AG04449 (cell line): ENCODE measurements around the gene LIMK2.
"Not testable (repeated sequence)": the region's sequence is repeated elsewhere in the genome, so short reads cannot be mapped to it uniquely, and the experiment has no call there.

Source experiments
- CTCF ChIA-PET: fragments of 350-600 bp; formaldehyde crosslinking; extraction: SDS; loops from one replicate; lab custom pipeline; 2021; ENCODE audit warnings: antibody characterized with exemption; lab: Yijun Ruan, JAX
- POLR2A ChIA-PET: fragments of 400-600, 350-600 bp; formaldehyde crosslinking; extraction: SDS; loops from one replicate; lab custom pipeline; 2020; ENCODE audit warnings: antibody characterized with exemption, inconsistent platforms; lab: Yijun Ruan, JAX
- DNase-seq: peaks from one replicate; pipeline ENCODE4 v3.0.0-alpha.2; 2010; ENCODE audit warnings: low read depth, low spot score
- H3K4me3 ChIP-seq: 2 replicates; pipeline ENCODE4 v1.5.1; 2011; ENCODE audit warnings: low read depth, mild to moderate bottlenecking, control low read depth, low read length
- CTCF ChIP-seq: IDR thresholded peaks from one replicate; pipeline ENCODE4 v1.5.1; 2011; ENCODE audit warnings: mild to moderate bottlenecking, moderate library complexity, low read length, control low read depth, inconsistent platforms; ENCODE audit not compliant: insufficient read depth; ENCODE audit errors: missing control alignments

The LIMK2 gene

GRCh38 chr22:31305194-31305593 is 93.1 kb downstream of the LIMK2 start:
- no peak overlapping the region for H3K4me3 ChIP-seq
- no peak for TF ChIP-seq CTCF
- DNase-seq, result no peak
- CTCF ChIA-PET, result no interaction called here
- POLR2A ChIA-PET, result interaction anchor here (0.6 kb wide), 1 partner anchor 116 kb away, joined by 3 read pairs; no protein-coding TSS in a partner anchor

- POLR2A ChIA-PET, result no interaction called here
- TF ChIP-seq CTCF, result no peak
- CTCF ChIA-PET, result interaction anchor here (1.2 to 11.3 kb wide), 3 partner anchors 9 to 12 kb away, joined by 3 to 262 read pairs (median 6); partner anchors contain the start of gene PIK3IP1
- DNase-seq, result no peak
- no peak overlapping the region for H3K4me3 ChIP-seq
These were observed 96.1 kb downstream of the LIMK2 start for GRCh38 chr22:31308181-31308580.

- POLR2A ChIA-PET, result interaction anchor here (0.5 to 1.0 kb wide), 2 partner anchors 65 to 129 kb away, joined by 3 to 4 read pairs; no protein-coding TSS in a partner anchor
- no peak for DNase-seq
These were observed 101.5 kb downstream of the LIMK2 start for GRCh38 chr22:31313366-31314147.

GRCh38 chr22:31314220-31314619 is 102.1 kb downstream of the LIMK2 start:
- ChIA-PET CTCF (interaction anchor here (0.7 to 11.3 kb wide), 21 partner anchors 8 to 227 kb away, joined by 3 to 262 read pairs (median 5); partner anchors contain the start of genes LIMK2 and PIK3IP1), POLR2A (interaction anchor here (0.5 kb wide), 1 partner anchor 129 kb away, joined by 3 read pairs; no protein-coding TSS in a partner anchor)
- DNase-seq, H3K4me3 ChIP-seq: not testable (repeated sequence)

More at GRCh38 chr22:31313366-31314147, 101.5 kb downstream of the LIMK2 start:
- H3K4me3 ChIP-seq, result no peak overlapping the region
- TF ChIP-seq CTCF, result peak; percentile 73
- CTCF ChIA-PET, result interaction anchor here (0.7 to 11.3 kb wide), 36 partner anchors 8 to 233 kb away, joined by 3 to 262 read pairs (median 4); partner anchors contain the start of genes LIMK2, PIK3IP1 and SMTN

- CTCF ChIA-PET, result interaction anchor here (1.9 kb wide), 1 partner anchor 8 kb away, joined by 20 read pairs; no protein-coding TSS in a partner anchor
- no peak for DNase-seq
- POLR2A ChIA-PET, result no interaction called here
- no peak for TF ChIP-seq CTCF
- H3K4me3 ChIP-seq, result no peak overlapping the region
These were observed 109.3 kb downstream of the LIMK2 start for GRCh38 chr22:31321421-31321820.

GRCh38 chr22:31323578-31324550 is 111.8 kb downstream of the LIMK2 start:
- no peak for TF ChIP-seq CTCF
- H3K4me3 ChIP-seq, result no peak overlapping the region
- POLR2A ChIA-PET, result no interaction called here
- CTCF ChIA-PET, result interaction anchor here (0.8 to 5.4 kb wide), 4 partner anchors 9 to 22 kb away, joined by 3 to 67 read pairs (median 4); no protein-coding TSS in a partner anchor
- no peak for DNase-seq
